ENCODE data around the gene KCNH4. TPM values are rescaled to one million over a fixed set of nuclear protein-coding genes. Genes with fewer than 3 reads are reported as not detected.

KCNH4 gene
- polyA plus RNA-seq, 1 donor from 2014 or later: 0.56 TPM

DNA sequence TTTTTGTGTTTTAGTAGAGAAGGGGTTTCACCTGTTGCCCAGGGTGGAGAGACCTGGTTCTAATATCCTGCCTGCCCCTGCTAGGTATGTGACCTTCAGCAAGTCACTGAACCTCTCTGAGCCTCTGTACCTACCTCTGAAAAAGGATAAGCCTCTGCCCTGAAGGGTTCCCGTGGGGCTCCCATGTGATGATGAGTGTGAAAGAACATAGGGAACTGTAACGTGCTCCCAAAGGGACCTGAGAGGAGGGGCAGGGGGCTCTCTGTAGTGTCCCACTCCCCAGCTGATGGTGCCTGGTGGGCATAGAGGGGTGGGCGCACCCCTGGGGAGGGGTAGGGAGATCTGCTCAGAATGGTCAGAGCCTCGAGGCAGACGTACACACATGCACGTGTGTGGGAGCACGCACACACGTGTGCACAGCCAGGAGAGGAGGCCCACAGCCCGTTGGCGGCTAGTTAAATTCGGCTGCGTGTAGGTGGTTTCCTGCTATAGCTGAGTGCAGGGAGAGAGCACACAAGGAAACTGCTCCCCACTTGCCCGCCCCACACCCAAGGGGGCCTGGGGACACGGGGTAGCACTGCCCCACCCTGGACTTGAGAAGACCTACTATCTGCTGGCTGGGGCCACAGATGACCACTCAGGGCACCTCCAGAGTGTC is 6.7 kb downstream of the KCNH4 start:
- Histone ChIP-seq H4K20me1 (ENCODE audit: insufficient read depth) (no peaks in the 10 kb centered on the region), H2AFZ (ENCODE audit: low read depth, low read length) (no peak overlapping the region), H3F3A (ENCODE audit: insufficient read depth, low read length, poor library complexity, severe bottlenecking) (no peaks in the 10 kb centered on the region), H3K27ac (ENCODE audit: low read length) (no peak overlapping the region), H3K4me2 (ENCODE audit: low read length) (no peak overlapping the region), H3K79me2 (replicated peaks; ENCODE audit: insufficient read depth, low read length) (no peaks in the 10 kb centered on the region), H3K9me2 (ENCODE audit: insufficient read depth, low read length) (no peaks in the 10 kb centered on the region), H3K27me3 (ENCODE audit: insufficient read depth, low read depth, low read length) (peaks cover 11% of the 10 kb centered on the region), H3K36me3 (ENCODE audit: insufficient read depth, low read length) (no peaks in the 10 kb centered on the region), H3K9ac (ENCODE audit: low read length) (no peak overlapping the region), H3K4me3 (ENCODE audit: low read length) (no peak overlapping the region), H3K9me3 (ENCODE audit: low read length) (no peaks in the 10 kb centered on the region)
- no peak for TF ChIP-seq TAF1 (IDR thresholded peaks at IDR 0.05; ENCODE audit: low read depth)
- TF ChIP-seq RAD21 (conservative IDR thresholded peaks at IDR 0.05): no peak
- TF ChIP-seq, protein P1, sequence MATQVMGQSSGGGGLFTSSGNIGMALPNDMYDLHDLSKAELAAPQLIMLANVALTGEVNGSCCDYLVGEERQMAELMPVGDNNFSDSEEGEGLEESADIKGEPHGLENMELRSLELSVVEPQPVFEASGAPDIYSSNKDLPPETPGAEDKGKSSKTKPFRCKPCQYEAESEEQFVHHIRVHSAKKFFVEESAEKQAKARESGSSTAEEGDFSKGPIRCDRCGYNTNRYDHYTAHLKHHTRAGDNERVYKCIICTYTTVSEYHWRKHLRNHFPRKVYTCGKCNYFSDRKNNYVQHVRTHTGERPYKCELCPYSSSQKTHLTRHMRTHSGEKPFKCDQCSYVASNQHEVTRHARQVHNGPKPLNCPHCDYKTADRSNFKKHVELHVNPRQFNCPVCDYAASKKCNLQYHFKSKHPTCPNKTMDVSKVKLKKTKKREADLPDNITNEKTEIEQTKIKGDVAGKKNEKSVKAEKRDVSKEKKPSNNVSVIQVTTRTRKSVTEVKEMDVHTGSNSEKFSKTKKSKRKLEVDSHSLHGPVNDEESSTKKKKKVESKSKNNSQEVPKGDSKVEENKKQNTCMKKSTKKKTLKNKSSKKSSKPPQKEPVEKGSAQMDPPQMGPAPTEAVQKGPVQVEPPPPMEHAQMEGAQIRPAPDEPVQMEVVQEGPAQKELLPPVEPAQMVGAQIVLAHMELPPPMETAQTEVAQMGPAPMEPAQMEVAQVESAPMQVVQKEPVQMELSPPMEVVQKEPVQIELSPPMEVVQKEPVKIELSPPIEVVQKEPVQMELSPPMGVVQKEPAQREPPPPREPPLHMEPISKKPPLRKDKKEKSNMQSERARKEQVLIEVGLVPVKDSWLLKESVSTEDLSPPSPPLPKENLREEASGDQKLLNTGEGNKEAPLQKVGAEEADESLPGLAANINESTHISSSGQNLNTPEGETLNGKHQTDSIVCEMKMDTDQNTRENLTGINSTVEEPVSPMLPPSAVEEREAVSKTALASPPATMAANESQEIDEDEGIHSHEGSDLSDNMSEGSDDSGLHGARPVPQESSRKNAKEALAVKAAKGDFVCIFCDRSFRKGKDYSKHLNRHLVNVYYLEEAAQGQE (IDR thresholded peaks at IDR 0.05; ENCODE audit: borderline replicate concordance): no peak
- no peak for TF ChIP-seq SMC3 (conservative IDR thresholded peaks at IDR 0.05; ENCODE audit: poor library complexity)
- TF ChIP-seq MXI1 (conservative IDR thresholded peaks at IDR 0.05; ENCODE audit: poor library complexity, severe bottlenecking): no peak
- no peak for TF ChIP-seq EZH2 (IDR thresholded peaks at IDR 0.05; ENCODE audit: borderline replicate concordance, insufficient read depth, low read length, poor library complexity, severe bottlenecking)
- TF ChIP-seq POLR2AphosphoS5 (IDR thresholded peaks at IDR 0.05): no peak
- no peak for TF ChIP-seq EP300 (conservative IDR thresholded peaks at IDR 0.05; ENCODE audit: poor library complexity, severe bottlenecking)
- no peak for TF ChIP-seq CTCF (IDR thresholded peaks at IDR 0.05; ENCODE audit: poor library complexity, severe bottlenecking)

DNA sequence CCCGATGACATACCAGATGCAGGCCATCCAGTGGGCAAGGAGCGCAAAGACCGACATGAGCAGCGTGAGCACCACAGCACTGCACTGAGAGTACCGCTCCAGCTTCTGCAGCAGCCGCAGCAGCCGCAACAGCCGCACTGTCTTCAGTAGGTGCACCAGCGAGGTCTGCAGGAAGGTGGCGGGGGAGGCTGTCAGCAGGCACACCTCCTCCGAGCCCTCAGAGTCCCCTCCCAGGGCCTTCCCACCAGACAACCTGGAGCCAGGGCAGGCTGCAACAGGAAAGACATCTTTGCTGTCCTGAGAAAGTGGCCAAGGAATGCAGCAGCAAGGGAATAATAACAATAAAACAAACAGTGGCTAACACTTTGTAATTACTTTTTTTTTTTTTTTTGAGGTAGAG is 9.1 kb downstream of the KCNH4 start:
- no peak overlapping the region for H3K4me2 ChIP-seq (ENCODE audit: low read length)
- no peak overlapping the region for H3K9ac ChIP-seq (ENCODE audit: low read length)
- H3K27ac ChIP-seq (ENCODE audit: low read length): no peak overlapping the region
- no peaks in the 10 kb centered on the region for H4K20me1 ChIP-seq (ENCODE audit: insufficient read depth)
- H3K4me3 ChIP-seq (ENCODE audit: low read length): no peak overlapping the region
- no peak overlapping the region for H2AFZ ChIP-seq (ENCODE audit: low read depth, low read length)
- H3K27me3 ChIP-seq (ENCODE audit: insufficient read depth, low read depth, low read length): no peaks in the 10 kb centered on the region
- no peak for TF ChIP-seq RAD21 (conservative IDR thresholded peaks at IDR 0.05)
- TF ChIP-seq EZH2 (IDR thresholded peaks at IDR 0.05; ENCODE audit: borderline replicate concordance, insufficient read depth, low read length, poor library complexity, severe bottlenecking): no peak
- H3K9me2 ChIP-seq (ENCODE audit: insufficient read depth, low read length): no peaks in the 10 kb centered on the region
- H3F3A ChIP-seq (ENCODE audit: insufficient read depth, low read length, poor library complexity, severe bottlenecking): no peaks in the 10 kb centered on the region
- no peaks in the 10 kb centered on the region for H3K9me3 ChIP-seq (ENCODE audit: low read length)
- H3K36me3 ChIP-seq (ENCODE audit: insufficient read depth, low read length): no peaks in the 10 kb centered on the region
- no peaks in the 10 kb centered on the region for H3K79me2 ChIP-seq (replicated peaks; ENCODE audit: insufficient read depth, low read length)

All from neural cell (in vitro differentiated cells).